BLaER1 treated with 17β-estradiol and CSF1 and Interleukin-3, amounts not matched to agents 10 nM and 100 nM (cell line): ENCODE measurements around the gene CMBL.

Source experiments
- H3K27ac ChIP-seq, 11 experiments: shearing (Covaris generic); formaldehyde crosslinking; 2 replicates each; pipeline ENCODE4 v1.8.1; 2022
- H3K27me3 ChIP-seq, 11 experiments: shearing (Covaris generic); formaldehyde crosslinking; 2 replicates each; pipeline ENCODE4 v1.8.1; 2022
- H3K36me3 ChIP-seq, 11 experiments: shearing (Covaris generic); formaldehyde crosslinking; 2 replicates each; pipeline ENCODE4 v1.8.1; 2022
- H3K4me1 ChIP-seq, 10 experiments: shearing (Covaris generic); formaldehyde crosslinking; 2 replicates each; pipeline ENCODE4 v1.8.1; 2022
- H3K4me2 ChIP-seq, 11 experiments: shearing (Covaris generic); formaldehyde crosslinking; 2 replicates each; pipeline ENCODE4 v1.8.1; 2022
- H3K4me3 ChIP-seq, 10 experiments: shearing (Covaris generic); formaldehyde crosslinking; 2 replicates each; pipeline ENCODE4 v1.8.1; 2022
- H3K9ac ChIP-seq, 11 experiments: shearing (Covaris generic); formaldehyde crosslinking; 2 replicates each; pipeline ENCODE4 v1.8.1; 2022
- H3K9me3 ChIP-seq, 11 experiments: shearing (Covaris generic); formaldehyde crosslinking; replicated peaks in 1 of 11; 2 replicates each; pipeline ENCODE4 v1.8.1; 2022
- H4K20me1 ChIP-seq, 11 experiments: shearing (Covaris generic); formaldehyde crosslinking; 2 replicates each; pipeline ENCODE4 v1.8.1; 2022
- Cebpa-rat ChIP-seq, 11 experiments: shearing (Covaris generic); IDR thresholded peaks; 2 replicates each; pipeline ENCODE4 v1.8.1; 2022

Gene CMBL

GRCh38 chr5:10303699-10304170 lies 4.0 kb downstream of the CMBL start:
- Histone ChIP-seq H4K20me1 (no peaks in the 10 kb centered on the region; a peak in 1 of 22 replicates), H3K9me3 (peaks cover 0 to 7% (median 0%) of the 10 kb centered on the region in 11 experiments; a peak in 4 of 22 replicates), H3K36me3 (no peaks in the 10 kb centered on the region), H3K27me3 (peaks cover 18 to 32% (median 28%) of the 10 kb centered on the region in 11 experiments), H3K9ac (no peak overlapping the region), H3K27ac (no peak overlapping the region), H3K4me1 (no peaks in the 10 kb centered on the region), H3K4me2 (no peak overlapping the region), H3K4me3 (no peak overlapping the region)
- no peak for TF ChIP-seq Cebpa-rat (IDR thresholded peaks at IDR 0.05)

GRCh38 chr5:10303201-10303600 lies 4.5 kb downstream of the CMBL start:
- Histone ChIP-seq H3K27ac (no peak overlapping the region), H3K4me3 (no peak overlapping the region), H4K20me1 (no peaks in the 10 kb centered on the region; a peak in 1 of 22 replicates), H3K9me3 (peaks cover 0 to 7% (median 0%) of the 10 kb centered on the region in 11 experiments; a peak in 3 of 22 replicates), H3K4me2 (no peak overlapping the region), H3K27me3 (peaks cover 12 to 26% (median 23%) of the 10 kb centered on the region in 11 experiments), H3K9ac (no peak overlapping the region), H3K4me1 (no peaks in the 10 kb centered on the region), H3K36me3 (no peaks in the 10 kb centered on the region)
- no peak for TF ChIP-seq Cebpa-rat (IDR thresholded peaks at IDR 0.05)

- Histone ChIP-seq H3K4me3 (no peak overlapping the region), H3K9ac (no peak overlapping the region)
Observed at GRCh38 chr5:10301842-10302610, 5.7 kb downstream of the CMBL start.

GRCh38 chr5:10301266-10301665 lies 6.4 kb downstream of the CMBL start:
- Histone ChIP-seq H3K27ac (no peak overlapping the region), H3K9ac (no peak overlapping the region), H3K4me3 (no peak overlapping the region), H3K36me3 (no peaks in the 10 kb centered on the region), H3K4me2 (no peak overlapping the region), H3K9me3 (no peaks in the 10 kb centered on the region), H3K27me3 (peaks cover 0 to 7% (median 3%) of the 10 kb centered on the region in 11 experiments; a peak in 20 of 22 replicates), H4K20me1 (no peaks in the 10 kb centered on the region; a peak in 1 of 22 replicates), H3K4me1 (no peaks in the 10 kb centered on the region)
- no peak for TF ChIP-seq Cebpa-rat (IDR thresholded peaks at IDR 0.05)

More at GRCh38 chr5:10301842-10302610, 5.7 kb downstream of the CMBL start:
- Histone ChIP-seq H3K36me3 (no peaks in the 10 kb centered on the region), H3K9me3 (0 out of 22 replicates have a peak, but pooled peaks cover 0 to 2% (median 0%) of the 10 kb centered on the region in 11 experiments), H3K4me2 (no peak overlapping the region), H3K27me3 (peaks cover 5 to 14% (median 11%) of the 10 kb centered on the region in 11 experiments), H3K27ac (no peak overlapping the region), H3K4me1 (no peaks in the 10 kb centered on the region), H4K20me1 (no peaks in the 10 kb centered on the region; a peak in 1 of 22 replicates)
- TF ChIP-seq Cebpa-rat (IDR thresholded peaks at IDR 0.05): no peak

- Histone ChIP-seq H4K20me1 (no peaks in the 10 kb centered on the region; a peak in 1 of 22 replicates), H3K9me3 (no peaks in the 10 kb centered on the region), H3K4me2 (no peak overlapping the region), H3K27me3 (no peaks in the 10 kb centered on the region), H3K4me1 (no peaks in the 10 kb centered on the region), H3K27ac (no peak overlapping the region), H3K36me3 (no peaks in the 10 kb centered on the region), H3K4me3 (no peak overlapping the region), H3K9ac (no peak overlapping the region)
- TF ChIP-seq Cebpa-rat (IDR thresholded peaks at IDR 0.05): no peak
Observed at GRCh38 chr5:10300246-10300645, 7.5 kb downstream of the CMBL start.

- Histone ChIP-seq H3K4me3 (no peak overlapping the region), H3K27ac (no peak overlapping the region), H3K9me3 (no peaks in the 10 kb centered on the region; a peak in 1 of 22 replicates), H3K36me3 (no peaks in the 10 kb centered on the region), H3K27me3 (no peaks in the 10 kb centered on the region), H3K4me1 (no peaks in the 10 kb centered on the region; a peak in 1 of 20 replicates), H4K20me1 (no peaks in the 10 kb centered on the region; a peak in 1 of 22 replicates), H3K9ac (no peak overlapping the region), H3K4me2 (no peak overlapping the region)
- no peak for TF ChIP-seq Cebpa-rat (IDR thresholded peaks at IDR 0.05)
Observed at GRCh38 chr5:10297646-10298204, 10.0 kb downstream of the CMBL start.

GRCh38 chr5:10295619-10296326 lies 11.9 kb downstream of the CMBL start:
- no peaks in the 10 kb centered on the region for H3K36me3 ChIP-seq
- no peaks in the 10 kb centered on the region; a peak in 1 of 22 replicates for H4K20me1 ChIP-seq
- no peak for TF ChIP-seq Cebpa-rat (IDR thresholded peaks at IDR 0.05)
- H3K9me3 ChIP-seq: peaks cover 0 to 4% (median 0%) of the 10 kb centered on the region in 11 experiments; a peak in 1 of 22 replicates
- no peak overlapping the region for H3K4me2 ChIP-seq
- no peaks in the 10 kb centered on the region for H3K27me3 ChIP-seq
- H3K4me1 ChIP-seq: peaks cover 0 to 11% (median 0%) of the 10 kb centered on the region in 10 experiments; a peak in 2 of 20 replicates
- no peak overlapping the region for H3K27ac ChIP-seq
- no peak overlapping the region for H3K4me3 ChIP-seq
- H3K9ac ChIP-seq: no peak overlapping the region

- TF ChIP-seq Cebpa-rat (IDR thresholded peaks at IDR 0.05): no peak
- H3K9me3 ChIP-seq: peaks cover 0 to 5% (median 0%) of the 10 kb centered on the region in 11 experiments; a peak in 1 of 22 replicates
- no peak overlapping the region for H3K4me2 ChIP-seq
- H3K4me1 ChIP-seq: peaks cover 8 to 15% (median 13%) of the 10 kb centered on the region in 10 experiments
- H3K4me3 ChIP-seq: no peak overlapping the region
- no peaks in the 10 kb centered on the region for H3K27me3 ChIP-seq
- H3K9ac ChIP-seq: no peak overlapping the region
- no peaks in the 10 kb centered on the region for H4K20me1 ChIP-seq
- no peaks in the 10 kb centered on the region for H3K36me3 ChIP-seq
- no peak overlapping the region for H3K27ac ChIP-seq
Observed at GRCh38 chr5:10293907-10294662, 13.6 kb downstream of the CMBL start.
